Nasal cavity respiratory epithelium epithelial cell of viscerocranial mucosa (primary cell): ENCODE results near the gene STAB2. TPM values are rescaled to one million over a fixed set of nuclear protein-coding genes. Genes with fewer than 3 reads are reported as not detected.

Experiments used
- total RNA-seq: library from RNA; depleted of rRNA; stranded (reverse); fragments of >200 nt; gene quantifications from 2 replicates; pipeline ENCODE4 v1.2.3, GENCODE V29; 2014

The STAB2 gene, protein sequence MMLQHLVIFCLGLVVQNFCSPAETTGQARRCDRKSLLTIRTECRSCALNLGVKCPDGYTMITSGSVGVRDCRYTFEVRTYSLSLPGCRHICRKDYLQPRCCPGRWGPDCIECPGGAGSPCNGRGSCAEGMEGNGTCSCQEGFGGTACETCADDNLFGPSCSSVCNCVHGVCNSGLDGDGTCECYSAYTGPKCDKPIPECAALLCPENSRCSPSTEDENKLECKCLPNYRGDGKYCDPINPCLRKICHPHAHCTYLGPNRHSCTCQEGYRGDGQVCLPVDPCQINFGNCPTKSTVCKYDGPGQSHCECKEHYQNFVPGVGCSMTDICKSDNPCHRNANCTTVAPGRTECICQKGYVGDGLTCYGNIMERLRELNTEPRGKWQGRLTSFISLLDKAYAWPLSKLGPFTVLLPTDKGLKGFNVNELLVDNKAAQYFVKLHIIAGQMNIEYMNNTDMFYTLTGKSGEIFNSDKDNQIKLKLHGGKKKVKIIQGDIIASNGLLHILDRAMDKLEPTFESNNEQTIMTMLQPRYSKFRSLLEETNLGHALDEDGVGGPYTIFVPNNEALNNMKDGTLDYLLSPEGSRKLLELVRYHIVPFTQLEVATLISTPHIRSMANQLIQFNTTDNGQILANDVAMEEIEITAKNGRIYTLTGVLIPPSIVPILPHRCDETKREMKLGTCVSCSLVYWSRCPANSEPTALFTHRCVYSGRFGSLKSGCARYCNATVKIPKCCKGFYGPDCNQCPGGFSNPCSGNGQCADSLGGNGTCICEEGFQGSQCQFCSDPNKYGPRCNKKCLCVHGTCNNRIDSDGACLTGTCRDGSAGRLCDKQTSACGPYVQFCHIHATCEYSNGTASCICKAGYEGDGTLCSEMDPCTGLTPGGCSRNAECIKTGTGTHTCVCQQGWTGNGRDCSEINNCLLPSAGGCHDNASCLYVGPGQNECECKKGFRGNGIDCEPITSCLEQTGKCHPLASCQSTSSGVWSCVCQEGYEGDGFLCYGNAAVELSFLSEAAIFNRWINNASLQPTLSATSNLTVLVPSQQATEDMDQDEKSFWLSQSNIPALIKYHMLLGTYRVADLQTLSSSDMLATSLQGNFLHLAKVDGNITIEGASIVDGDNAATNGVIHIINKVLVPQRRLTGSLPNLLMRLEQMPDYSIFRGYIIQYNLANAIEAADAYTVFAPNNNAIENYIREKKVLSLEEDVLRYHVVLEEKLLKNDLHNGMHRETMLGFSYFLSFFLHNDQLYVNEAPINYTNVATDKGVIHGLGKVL (N-terminal part only)
- total RNA-seq: not detected in 2 replicates

DNA sequence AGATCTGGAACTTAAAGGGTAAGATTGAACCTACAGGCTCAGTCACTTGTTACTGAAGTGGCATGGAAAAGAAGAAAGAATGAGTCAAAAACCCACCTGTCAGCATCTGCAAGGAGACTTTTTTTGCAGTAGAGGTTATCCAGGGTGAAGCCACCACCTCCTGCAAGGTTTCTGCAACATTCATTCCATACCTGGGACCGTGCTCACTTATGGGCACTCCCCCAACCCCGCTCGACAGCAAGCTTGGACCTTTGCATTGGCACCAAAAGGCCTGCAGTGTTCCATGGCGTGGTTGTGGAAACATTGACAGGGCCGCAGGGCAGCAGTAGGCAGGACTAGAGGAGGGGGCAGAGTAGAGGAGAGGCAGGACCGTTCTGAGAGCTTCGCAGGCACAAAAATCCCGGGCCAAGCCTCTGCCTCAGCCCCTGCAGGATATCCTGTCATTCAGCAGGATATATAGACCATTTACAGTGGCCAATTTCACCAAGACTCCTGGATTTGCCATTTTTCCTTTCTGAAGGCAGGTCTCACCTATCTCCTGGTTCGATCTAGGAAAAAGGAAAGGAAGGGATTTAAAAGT lies at the start of gene STAB2:
TSS of gene STAB2 (plus strand) at position 483 of the 580 bp plus-strand sequence. CDS start 204 bp downstream, outside the sequence.

Other genes starting within 250 kb of the STAB2 start
- not detected in 2 replicates for gene C12orf42, start 91.3 kb upstream of the STAB2 start, total RNA-seq